Endothelial cell of umbilical vein (primary cell): ENCODE measurements around the gene NEK7. TPM values are rescaled to one million over a fixed set of nuclear protein-coding genes. Genes with fewer than 3 reads are reported as not detected.

Experiments
- BruUV-seq: library from RNA; stranded (reverse); fragments of 400-500 nt; replicated peaks from 2 replicates; lab custom pipeline; 2021; lab: Mats Ljungman, UMichigan
- CTCF ChIA-PET: fragments of 300-600, 350-600 bp; sonication (Branson Sonifier 250); formaldehyde crosslinking; loops from one replicate; lab custom pipeline; 2021; ENCODE audit warnings: antibody characterized with exemption, inconsistent platforms; lab: Charles Lee
- POLR2A ChIA-PET: fragments of 300-600, 350-600 bp; sonication (Branson Sonifier 250); formaldehyde crosslinking; loops from one replicate; lab custom pipeline; 2021; ENCODE audit warnings: antibody characterized with exemption, inconsistent platforms; lab: Charles Lee
- DNase-seq: peaks from one replicate; pipeline ENCODE4 v3.0.0-alpha.2; 2011; ENCODE audit warnings: low read depth, low spot score
- FAIRE-seq: peaks from 2 replicates; lab custom pipeline; 2011; peaks lifted over from hg19 to GRCh38; lab: Jason Lieb, UNC
- H2AFZ ChIP-seq: 2 replicates; pipeline ENCODE4 v1.6.0; 2012; ENCODE audit warnings: low read depth, low read length, control low read depth, inconsistent platforms
- H3K27ac ChIP-seq: 2 replicates; pipeline ENCODE4 v1.5.1; 2011; ENCODE audit warnings: low read depth, mild to moderate bottlenecking, control low read depth, low read length, moderate library complexity; ENCODE audit not compliant: insufficient read depth
- H3K27me3 ChIP-seq, 2 experiments: 2 replicates each; pipeline versions ENCODE4 v1.6.0 to v1.6.1; 2011; ENCODE audit warnings: low read length in 2 of 2, mixed read lengths in 1 of 2; ENCODE audit not compliant: control insufficient read depth in 2 of 2, insufficient read depth in 2 of 2
- H3K36me3 ChIP-seq, 2 experiments: 2 replicates in 1 of 2; 3 replicates in 1 of 2; pipeline ENCODE4 v1.5.1; 2011; ENCODE audit warnings: low read length in 2 of 2, mild to moderate bottlenecking in 1 of 2, moderate library complexity in 1 of 2; ENCODE audit not compliant: control insufficient read depth in 2 of 2, insufficient read depth in 2 of 2; ENCODE audit errors: extremely low read depth in 1 of 2
- H3K4me1 ChIP-seq: 3 replicates; pipeline ENCODE4 v1.5.1; 2011; ENCODE audit warnings: mild to moderate bottlenecking, low read length; ENCODE audit not compliant: control insufficient read depth, insufficient read depth; ENCODE audit errors: extremely low read depth
- H3K4me2 ChIP-seq: 2 replicates; pipeline ENCODE4 v1.6.1; 2011; ENCODE audit warnings: low read length, control low read depth, mixed read lengths; ENCODE audit not compliant: insufficient read depth
- H3K4me3 ChIP-seq, 3 experiments: fragments of 200-600 bp in 1 of 3; sonication (generic), shearing (Covaris generic) in 1 of 3; replicated peaks in 1 of 3; 2 replicates each; pipeline ENCODE4 v1.5.1; 2011 to 2016; ENCODE audit warnings: control low read depth in 3 of 3, low read length in 3 of 3, mild to moderate bottlenecking in 2 of 3, inconsistent platforms in 1 of 3, low read depth in 1 of 3, moderate library complexity in 1 of 3; ENCODE audit not compliant: insufficient read depth in 1 of 3
- H3K79me2 ChIP-seq: 2 replicates; pipeline ENCODE4 v1.6.0; 2012; ENCODE audit warnings: low read length, inconsistent platforms; ENCODE audit not compliant: control insufficient read depth, insufficient read depth
- H3K9ac ChIP-seq: replicated peaks from 2 replicates; pipeline ENCODE3; 2011; ENCODE audit warnings: low read length, control low read depth; ENCODE audit not compliant: insufficient read depth; ENCODE audit errors: extremely low read depth
- H3K9me1 ChIP-seq: replicated peaks from 3 replicates; pipeline ENCODE4 v1.6.0; 2011; ENCODE audit warnings: mild to moderate bottlenecking, low read length; ENCODE audit not compliant: control insufficient read depth, insufficient read depth; ENCODE audit errors: extremely low read depth
- H3K9me3 ChIP-seq: replicated peaks from 2 replicates; pipeline ENCODE4 v1.5.1; 2012; ENCODE audit warnings: low read length, inconsistent platforms; ENCODE audit not compliant: control insufficient read depth, insufficient read depth
- H4K20me1 ChIP-seq: replicated peaks from 2 replicates; pipeline ENCODE3; 2011; ENCODE audit warnings: mild to moderate bottlenecking, low read length; ENCODE audit not compliant: control insufficient read depth, insufficient read depth; ENCODE audit errors: extremely low read depth
- CTCF ChIP-seq, 2 donors: IDR thresholded peaks; 1 replicate in 1 of 2; 2 replicates in 1 of 2; pipeline ENCODE4 v1.5.1; 2011; ENCODE audit warnings: low read length in 2 of 2, mild to moderate bottlenecking in 2 of 2, moderate library complexity in 2 of 2, control low read depth in 1 of 2, inconsistent platforms in 1 of 2, low read depth in 1 of 2; ENCODE audit not compliant: insufficient read depth in 1 of 2; ENCODE audit errors: extremely low read depth in 1 of 2
- EZH2 ChIP-seq: IDR thresholded peaks from 2 replicates; pipeline ENCODE4 v1.6.1; 2012; ENCODE audit warnings: borderline replicate concordance, low read depth, mild to moderate bottlenecking, moderate library complexity, low read length, inconsistent platforms; ENCODE audit not compliant: severe bottlenecking
- FOS ChIP-seq: IDR thresholded peaks from 2 replicates; pipeline ENCODE4 v1.6.1; 2011; ENCODE audit warnings: mild to moderate bottlenecking, low read length, moderate library complexity, borderline replicate concordance; ENCODE audit not compliant: insufficient read depth
- GATA2 ChIP-seq: IDR thresholded peaks from 2 replicates; pipeline ENCODE4 v1.7.0; 2011; ENCODE audit warnings: low read depth, mild to moderate bottlenecking, moderate library complexity, mixed read lengths, low read length; ENCODE audit not compliant: insufficient read length, insufficient read depth
- JUN ChIP-seq: IDR thresholded peaks from 2 replicates; pipeline ENCODE4 v1.6.1; 2011; ENCODE audit warnings: borderline replicate concordance, low read depth; ENCODE audit not compliant: insufficient read length, insufficient read depth
- MYC ChIP-seq: IDR thresholded peaks from one replicate; pipeline ENCODE4 v1.6.1; 2011; ENCODE audit warnings: mild to moderate bottlenecking, low read depth, low read length
- POLR2A ChIP-seq: IDR thresholded peaks from 2 replicates; pipeline ENCODE4 v1.6.1; 2012; ENCODE audit warnings: low read depth, mild to moderate bottlenecking, control low read depth, low read length
- POLR2AphosphoS5 ChIP-seq: IDR thresholded peaks from 2 replicates; pipeline ENCODE4 v1.6.1; 2012; ENCODE audit warnings: low read depth, mild to moderate bottlenecking, control low read depth, low read length, moderate library complexity; ENCODE audit not compliant: insufficient read depth
- dilution Hi-C: fragments of 300-500 bp; cut with MboI; formaldehyde crosslinking; loops from one replicate; pipeline ENCODE4 v1.15.0; 2019; ENCODE audit warnings: low sequenced_read_pairs; ENCODE audit not compliant: extremely low pct_ligation_motif_present
- intact Hi-C: fragments of 100-400 bp; cut with micrococcal nuclease; formaldehyde crosslinking; loops from one replicate; pipeline ENCODE4 v1.10.0; 2022
- polyA plus RNA-seq, 4 experiments: library from polyadenylated mRNA; depleted of rRNA in 3 of 4; stranded (reverse) in 3 of 4; unstranded in 1 of 4; fragments of >200 nt; gene quantifications; 2 replicates each; pipeline versions ENCODE4 v1.2.1 to v1.2.3, GENCODE V29; 2011 to 2012; ENCODE audit warnings: missing spikeins in 1 of 4
- total RNA-seq: library from RNA; stranded (reverse); gene quantifications from 2 replicates; pipeline ENCODE4 v1.2.3, GENCODE V29; 2021
- TF ChIP-seq, protein P1 (sequence below): IDR thresholded peaks from 2 replicates; pipeline ENCODE4 v1.6.1; 2011; ENCODE audit not compliant: insufficient read depth, insufficient read length

NEK7 gene
- total and polyA plus RNA-seq, 2 donors (not counting 3 experiments of a cell fraction or from before 2014, with no cell fraction given): 22.6 to 45.7 TPM

GRCh38 chr1:198171667-198172540 lies 15.1 kb downstream of the NEK7 start:
- no peak overlapping the region for H3K4me3 ChIP-seq
- dilution Hi-C loops: no loop called here
- no peak overlapping the region for H3K27ac ChIP-seq
- H3K79me2 ChIP-seq: peaks cover 85% of the 10 kb centered on the region
- FAIRE-seq: no peak
- no peak for DNase-seq
- H3K36me3 ChIP-seq: no peaks in the 10 kb centered on the region
- CTCF ChIA-PET: interaction anchor here (0.6 to 1.2 kb wide), 4 partner anchors 13 to 89 kb away, joined by 3 to 4 read pairs (median 3); no protein-coding TSS in a partner anchor
- H3K9ac ChIP-seq: no peak overlapping the region
- intact Hi-C loops: no loop called here
- peaks cover 37% of the 10 kb centered on the region for H3K4me1 ChIP-seq
- BruUV-seq: no TSS peak
- no peak overlapping the region for H3K4me2 ChIP-seq
- TF ChIP-seq CTCF (IDR thresholded peaks at IDR 0.05; ENCODE audit: extremely low read depth in 1 of 2, insufficient read depth in 1 of 2, low read depth in 1 of 2, low read length in 2 of 2) (no peak), FOS (no peak), POLR2AphosphoS5 (no peak), JUN (no peak), EZH2 (no peak), POLR2A (no peak), GATA2 (no peak), MYC (no peak)
- TF ChIP-seq, protein P1, sequence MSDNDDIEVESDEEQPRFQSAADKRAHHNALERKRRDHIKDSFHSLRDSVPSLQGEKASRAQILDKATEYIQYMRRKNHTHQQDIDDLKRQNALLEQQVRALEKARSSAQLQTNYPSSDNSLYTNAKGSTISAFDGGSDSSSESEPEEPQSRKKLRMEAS: no peak
- H4K20me1 ChIP-seq: peaks cover 4% of the 10 kb centered on the region
- POLR2A ChIA-PET: no interaction called here
- no peaks in the 10 kb centered on the region for H3K9me1 ChIP-seq
- no peaks in the 10 kb centered on the region for H3K9me3 ChIP-seq
- H3K27me3 ChIP-seq: no peaks in the 10 kb centered on the region
- no peak overlapping the region for H2AFZ ChIP-seq
